Erythroblast (primary cell): ENCODE results near the gene FIGN.

Source experiments
- GATA1 ChIP-seq: IDR thresholded peaks from 2 replicates; pipeline ENCODE4 v1.6.1; 2011; ENCODE audit warnings: low read depth, mild to moderate bottlenecking, control low read depth, low read length, moderate library complexity
- POLR2A ChIP-seq: IDR thresholded peaks from 2 replicates; pipeline ENCODE4 v1.6.1; 2011; ENCODE audit warnings: mild to moderate bottlenecking, low read length

DNA sequence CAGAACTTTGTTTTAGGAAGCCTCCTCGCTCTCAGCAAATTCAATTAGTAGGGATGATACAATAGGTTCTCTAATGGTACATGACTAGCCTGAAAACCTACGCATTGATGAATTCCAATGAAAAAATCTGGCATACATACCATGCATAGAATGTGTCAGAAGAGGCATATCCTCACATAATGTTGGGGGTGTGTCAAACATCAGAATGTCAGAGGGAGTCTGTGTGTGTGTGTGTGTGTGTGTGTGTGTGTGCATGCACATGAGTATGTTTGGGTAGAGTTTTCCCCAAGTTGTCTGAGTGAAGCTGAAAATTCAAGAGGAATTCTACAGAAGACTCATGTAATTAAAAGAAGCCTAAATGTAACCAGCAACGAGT, 78.5 kb downstream of the FIGN start:
- no peak for TF ChIP-seq POLR2A
- TF ChIP-seq GATA1: no peak
